GM12801 (cell line): ENCODE results near the gene FBN1.

Experiments
- TF ChIP-seq, protein P1 (sequence below): IDR thresholded peaks from one replicate; pipeline ENCODE4 v1.5.1; 2011; ENCODE audit warnings: control low read depth; ENCODE audit not compliant: insufficient read length; ENCODE audit errors: extremely low read depth

The FBN1 gene

DNA sequence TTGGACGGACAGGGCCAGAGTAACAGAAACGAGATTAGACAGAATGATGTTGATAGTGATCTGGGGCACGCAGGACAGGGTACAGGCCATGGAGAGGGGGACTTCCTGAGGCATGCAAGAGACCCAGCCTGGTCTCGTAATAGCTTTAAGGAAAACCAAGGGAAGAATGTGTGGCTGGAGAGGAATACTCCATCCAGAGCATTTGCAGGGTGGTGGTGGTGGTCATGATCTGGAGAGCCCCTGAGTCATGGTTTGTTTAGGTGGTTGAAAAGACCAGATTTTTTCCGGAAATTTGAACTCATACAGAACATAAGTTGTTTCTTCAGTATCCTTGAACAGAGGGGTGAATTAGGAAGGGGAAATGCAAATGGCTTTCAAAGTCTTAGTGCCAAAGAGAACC lies 175.8 kb downstream of the FBN1 start:
- TF ChIP-seq, protein P1, sequence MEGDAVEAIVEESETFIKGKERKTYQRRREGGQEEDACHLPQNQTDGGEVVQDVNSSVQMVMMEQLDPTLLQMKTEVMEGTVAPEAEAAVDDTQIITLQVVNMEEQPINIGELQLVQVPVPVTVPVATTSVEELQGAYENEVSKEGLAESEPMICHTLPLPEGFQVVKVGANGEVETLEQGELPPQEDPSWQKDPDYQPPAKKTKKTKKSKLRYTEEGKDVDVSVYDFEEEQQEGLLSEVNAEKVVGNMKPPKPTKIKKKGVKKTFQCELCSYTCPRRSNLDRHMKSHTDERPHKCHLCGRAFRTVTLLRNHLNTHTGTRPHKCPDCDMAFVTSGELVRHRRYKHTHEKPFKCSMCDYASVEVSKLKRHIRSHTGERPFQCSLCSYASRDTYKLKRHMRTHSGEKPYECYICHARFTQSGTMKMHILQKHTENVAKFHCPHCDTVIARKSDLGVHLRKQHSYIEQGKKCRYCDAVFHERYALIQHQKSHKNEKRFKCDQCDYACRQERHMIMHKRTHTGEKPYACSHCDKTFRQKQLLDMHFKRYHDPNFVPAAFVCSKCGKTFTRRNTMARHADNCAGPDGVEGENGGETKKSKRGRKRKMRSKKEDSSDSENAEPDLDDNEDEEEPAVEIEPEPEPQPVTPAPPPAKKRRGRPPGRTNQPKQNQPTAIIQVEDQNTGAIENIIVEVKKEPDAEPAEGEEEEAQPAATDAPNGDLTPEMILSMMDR = no peak

DNA sequence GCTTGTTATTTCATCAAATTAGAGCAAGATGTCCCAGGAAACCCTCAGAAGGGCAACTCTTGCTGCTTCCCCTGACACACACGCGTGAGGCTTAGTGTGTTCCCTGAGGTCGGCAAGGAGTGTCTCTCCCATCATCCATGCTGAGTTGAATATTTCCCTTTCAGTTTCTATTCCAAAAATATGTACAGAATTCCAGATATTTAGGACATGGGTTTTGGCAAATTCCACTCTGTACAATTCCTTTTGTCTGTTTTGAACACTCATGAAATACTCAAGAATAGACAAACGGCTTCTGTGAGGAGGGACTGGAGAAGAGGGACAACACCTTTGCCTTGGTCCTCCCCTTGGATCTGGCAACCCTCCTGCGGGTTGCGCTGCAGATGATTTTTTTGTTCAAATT lies 176.2 kb downstream of the FBN1 start:
- TF ChIP-seq, protein P1 = no peak

DNA sequence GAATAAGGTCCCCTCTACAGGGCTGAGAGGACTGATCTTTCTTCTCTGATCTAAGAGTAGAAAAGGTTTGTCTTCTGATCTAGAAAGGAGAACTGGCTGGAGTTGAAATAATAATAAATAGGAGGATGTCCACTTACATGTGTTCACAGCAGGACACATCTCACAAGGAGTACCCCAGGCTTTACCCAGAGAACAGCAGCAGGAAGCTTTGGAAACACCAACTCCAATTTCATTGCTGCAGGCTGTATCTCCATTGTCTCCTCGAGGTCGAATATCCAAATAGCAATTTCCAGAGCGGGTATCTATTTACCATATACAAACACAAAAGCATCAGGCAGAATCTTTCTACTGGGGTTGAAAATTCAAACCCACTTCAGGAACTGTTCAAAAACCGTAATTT lies 177.7 kb downstream of the FBN1 start:
- TF ChIP-seq, protein P1 = no peak

DNA sequence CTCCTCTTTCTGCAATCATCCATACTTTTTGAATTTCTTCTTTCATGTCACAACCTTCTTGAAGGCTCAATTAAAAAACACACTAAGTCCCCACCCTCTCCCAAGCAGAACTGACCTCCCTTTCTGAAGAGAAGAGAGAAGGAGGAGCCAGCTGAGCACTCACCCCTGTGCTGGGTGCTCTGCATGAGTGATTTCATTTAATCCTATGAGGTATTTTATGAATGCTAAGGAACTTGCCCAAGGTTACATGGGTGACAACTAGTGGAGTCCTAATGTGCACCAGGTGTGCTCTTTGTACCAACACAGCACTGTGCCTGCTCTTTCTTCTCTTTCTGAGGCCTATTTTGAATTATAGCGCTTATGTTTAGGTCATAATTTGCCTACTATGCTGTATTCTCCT lies 178.7 kb downstream of the FBN1 start:
- TF ChIP-seq, protein P1 = no peak

DNA sequence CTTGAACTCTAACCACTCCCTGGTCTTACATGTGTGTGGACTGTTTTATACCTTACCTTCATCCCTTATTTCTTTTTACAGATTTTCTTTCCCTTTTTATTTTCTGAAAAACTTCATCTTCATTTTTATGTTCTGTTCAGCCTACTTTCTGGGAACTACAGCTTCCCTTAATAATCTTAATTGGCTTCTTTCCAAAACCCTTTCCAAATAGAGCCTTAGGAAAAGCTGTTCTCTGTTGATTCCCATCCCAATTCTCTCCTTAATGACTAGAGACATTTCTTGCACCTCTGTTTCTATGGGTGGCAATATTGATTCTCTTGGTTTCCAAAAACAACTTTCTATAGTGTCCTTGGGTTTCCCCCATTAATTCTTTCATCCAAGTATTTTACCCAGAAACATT lies 179.4 kb downstream of the FBN1 start:
- TF ChIP-seq, protein P1 = no peak

DNA sequence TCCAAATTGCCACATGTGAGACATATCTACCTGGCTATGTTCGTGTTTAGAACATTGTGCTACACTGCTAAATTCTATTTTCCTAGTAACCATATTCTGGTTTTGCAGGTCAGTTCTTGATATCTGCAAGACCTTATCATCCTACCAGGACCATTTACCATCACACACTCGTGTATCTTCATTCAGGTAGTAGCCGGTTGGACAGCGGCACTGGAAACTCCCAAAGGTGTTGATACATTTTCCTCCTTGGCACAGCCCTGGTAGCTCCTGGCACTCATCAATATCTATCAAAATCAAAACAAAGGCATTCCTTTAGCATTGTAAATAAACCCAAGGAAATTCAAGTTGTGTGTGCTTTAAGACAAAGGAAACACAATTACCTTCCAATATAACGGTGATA lies 180.1 kb downstream of the FBN1 start:
- TF ChIP-seq, protein P1 = no peak

DNA sequence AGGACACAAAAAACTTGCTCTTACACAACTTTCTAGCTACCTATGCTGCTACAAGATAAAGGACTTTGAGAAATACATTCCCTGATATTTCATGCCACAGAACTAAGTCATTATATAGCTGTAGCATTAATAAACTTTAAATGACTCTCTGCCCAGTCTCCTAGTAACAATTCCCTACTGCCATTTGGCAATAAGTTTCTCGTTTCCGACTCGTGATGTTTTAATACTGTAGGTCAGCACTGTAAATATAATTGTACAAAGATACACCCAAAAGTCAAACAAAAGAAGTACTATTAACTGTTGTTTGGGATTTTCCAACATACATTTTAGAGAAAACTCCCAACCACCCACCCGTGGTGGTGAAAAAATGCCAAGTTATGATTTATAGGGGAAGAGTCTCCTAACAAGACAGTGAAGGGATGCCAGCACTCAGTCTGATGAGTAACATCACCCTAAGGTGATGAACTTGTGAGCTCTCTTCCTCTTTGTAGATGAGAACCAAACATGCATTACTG lies 182.1 kb downstream of the FBN1 start:
- TF ChIP-seq, protein P1 = no peak

DNA sequence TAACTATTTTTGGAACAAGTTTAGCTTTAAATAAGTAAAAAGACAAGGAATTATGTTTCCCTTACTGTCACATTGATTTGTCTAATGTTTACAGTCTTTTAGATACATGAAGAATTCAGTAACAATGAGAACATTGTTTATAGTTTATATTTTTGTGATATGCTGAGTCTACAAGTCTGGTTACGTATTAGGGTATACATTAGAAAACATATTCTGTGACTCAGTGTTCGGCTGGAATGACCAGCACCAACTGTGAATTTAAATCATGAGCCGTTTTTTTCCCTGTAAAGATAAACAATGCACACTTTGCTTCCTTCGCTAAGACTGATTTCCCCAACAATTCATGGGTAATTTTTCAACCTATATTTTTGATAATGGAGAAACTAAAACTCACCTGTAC lies 182.8 kb downstream of the FBN1 start:
- TF ChIP-seq, protein P1 = no peak
